Esophagus mucosa (tissue), 1 donor: ENCODE data around the gene SPTBN1. TPM values are rescaled to one million over a fixed set of nuclear protein-coding genes. Genes with fewer than 3 reads are reported as not detected.
"Not testable (repeated sequence)": the region's sequence is repeated elsewhere in the genome, so short reads cannot be mapped to it uniquely, and the experiment has no call there.

Experiments used
- ATAC-seq: fragments of 200-7000 bp; cut with Tn5 transposase; one replicate; pipeline ENCODE4 v1.9.1; 2020
- total RNA-seq: library from RNA; stranded (reverse); gene quantifications from one replicate; pipeline ENCODE4 v1.2.4, GENCODE V29; 2023
- donor health status: DM: yes; HTN: yes; CAD: no.

SPTBN1 gene
- total RNA-seq, 1 donor from 2014 or later: 77.2 TPM

DNA sequence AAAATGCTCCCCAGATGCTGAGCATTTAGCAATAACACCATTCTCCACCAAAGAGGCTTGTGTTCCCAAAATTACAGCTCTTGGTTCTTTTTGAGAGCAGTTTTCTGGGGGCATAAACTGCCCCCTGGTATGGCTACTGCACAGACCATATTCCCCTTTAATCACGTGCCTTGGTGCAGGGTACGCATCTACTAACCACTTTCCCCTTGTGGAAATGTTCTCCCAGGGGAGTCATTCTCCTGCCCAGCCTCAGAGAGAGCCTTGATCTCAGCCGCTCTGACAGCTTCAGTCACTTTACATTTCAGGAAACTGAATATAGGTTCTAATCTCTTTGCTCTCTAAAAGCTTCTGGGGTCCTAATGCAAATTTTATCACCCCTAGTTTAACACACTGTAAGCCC is 222.6 kb downstream of the SPTBN1 start:
- no peak for ATAC-seq

DNA sequence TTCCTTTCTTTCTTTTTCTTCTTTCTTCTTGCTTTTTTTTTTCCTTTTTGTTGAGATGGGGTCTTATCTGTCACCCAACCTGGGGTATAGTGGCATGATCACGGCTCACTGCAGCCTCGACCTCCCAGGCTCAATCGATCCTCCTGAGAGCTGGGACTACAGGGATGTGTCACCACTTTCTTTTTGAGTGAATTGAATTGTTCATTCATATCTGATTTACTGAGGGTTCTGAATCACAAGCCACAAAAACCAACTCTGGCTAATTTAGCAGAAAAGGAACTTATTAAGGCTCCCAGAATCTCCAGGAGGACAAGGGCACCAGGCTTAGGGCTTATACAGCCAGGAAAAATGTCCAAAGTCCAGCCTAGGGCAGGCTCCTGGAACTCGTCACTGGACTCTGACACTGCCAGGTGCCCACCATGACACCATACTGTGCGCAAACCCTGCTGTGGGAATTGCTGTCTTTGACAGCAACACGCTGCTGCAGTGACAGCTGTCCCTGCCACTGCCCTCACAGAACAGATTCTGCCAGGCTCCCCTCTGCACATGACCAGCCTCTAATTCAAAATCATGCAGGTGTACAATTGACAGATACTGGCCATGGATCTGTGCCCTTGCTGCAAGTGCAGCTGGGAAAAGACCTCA is 224.4 kb downstream of the SPTBN1 start:
- ATAC-seq: no peak

DNA sequence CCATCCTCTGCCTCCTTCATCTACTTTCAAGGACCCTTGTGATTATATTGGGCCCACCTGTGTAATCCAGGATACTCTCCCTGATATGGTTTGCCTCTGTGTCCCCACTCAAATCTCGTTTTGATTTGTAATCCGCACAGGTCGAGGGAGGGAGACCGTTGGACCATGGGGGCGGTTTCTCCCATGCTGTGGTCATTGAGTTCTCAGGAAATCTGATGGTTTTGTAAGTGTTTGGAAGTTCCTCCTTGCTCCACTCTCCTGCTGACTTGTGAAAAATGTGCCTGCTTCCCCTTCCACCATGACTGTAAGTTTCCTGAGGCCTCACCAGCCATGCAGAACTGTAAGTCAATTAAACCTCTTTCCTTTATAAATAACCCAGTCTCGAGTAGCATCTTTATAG is 225.3 kb downstream of the SPTBN1 start:
- no peak for ATAC-seq

DNA sequence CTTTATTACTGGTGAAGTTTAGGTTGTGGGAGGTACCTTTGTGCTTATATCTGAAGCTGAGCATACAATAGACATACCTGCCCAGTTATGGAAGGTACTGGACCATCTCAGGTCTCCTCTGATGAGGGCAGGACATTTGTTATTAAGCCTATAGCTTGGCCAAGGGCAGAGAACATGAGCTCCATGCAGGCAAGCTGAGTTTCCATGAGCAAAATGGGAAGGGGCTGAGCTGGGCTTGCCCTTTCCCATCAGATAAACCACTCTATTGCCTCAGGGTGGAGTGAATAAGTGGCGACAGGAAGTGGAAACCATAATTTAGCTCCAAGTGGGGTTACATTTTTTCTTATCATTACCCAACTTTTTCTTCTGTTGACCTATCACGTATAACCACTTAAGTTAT is 227.5 kb downstream of the SPTBN1 start:
- no peak for ATAC-seq

DNA sequence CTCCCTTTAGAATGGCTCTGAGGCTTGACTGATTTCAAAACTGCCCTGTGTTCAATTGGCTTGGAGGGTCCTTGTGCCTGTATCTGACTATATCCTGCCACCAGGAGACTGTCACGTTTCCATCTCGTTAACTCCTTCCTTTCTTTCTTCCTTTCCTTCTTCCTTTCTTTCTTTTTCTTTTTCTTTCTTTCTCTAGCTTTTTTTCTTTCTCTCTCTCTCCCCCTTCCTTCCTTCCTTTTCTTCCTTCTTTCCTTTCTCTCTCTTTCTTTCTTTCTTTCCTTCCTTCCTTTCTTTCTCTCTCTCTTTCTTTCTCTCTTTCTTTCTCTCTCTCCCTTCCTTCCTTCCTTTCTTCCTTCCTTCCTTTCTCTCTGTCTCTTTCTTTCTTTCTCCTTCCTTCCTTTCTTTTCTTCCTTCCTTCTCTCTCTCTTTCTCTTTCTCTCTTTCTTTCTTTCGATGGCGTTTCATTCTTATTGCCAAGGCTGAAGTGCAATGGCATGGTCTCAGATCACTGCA is 229.2 kb downstream of the SPTBN1 start:
- no peak for ATAC-seq

DNA sequence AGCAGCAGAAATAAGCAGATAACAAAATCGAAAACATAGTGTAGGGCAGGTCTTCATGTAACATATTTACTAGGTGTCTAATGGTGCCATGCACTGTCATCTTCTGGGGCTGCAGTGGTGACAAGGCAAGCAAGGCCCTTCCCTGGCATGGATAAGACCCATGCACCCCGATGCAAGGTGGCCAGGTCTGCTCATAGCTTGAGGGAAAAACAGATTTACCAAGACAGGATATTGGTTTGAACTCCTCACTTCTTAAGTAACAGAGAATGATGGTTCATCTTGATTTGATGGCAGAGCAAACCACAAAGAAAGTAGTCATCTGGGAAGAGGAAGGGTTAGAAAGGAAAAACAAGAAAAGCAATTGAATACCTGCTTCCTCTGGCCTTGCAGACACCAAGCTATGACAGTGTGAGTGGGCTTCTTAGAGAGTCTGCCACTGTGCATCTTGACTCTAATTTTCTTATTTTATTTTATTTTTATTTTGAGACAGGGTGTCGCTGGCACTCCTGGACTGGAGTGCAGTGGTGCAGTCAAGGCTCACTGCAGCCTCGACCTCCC is 231.5 kb downstream of the SPTBN1 start:
- no peak for ATAC-seq

DNA sequence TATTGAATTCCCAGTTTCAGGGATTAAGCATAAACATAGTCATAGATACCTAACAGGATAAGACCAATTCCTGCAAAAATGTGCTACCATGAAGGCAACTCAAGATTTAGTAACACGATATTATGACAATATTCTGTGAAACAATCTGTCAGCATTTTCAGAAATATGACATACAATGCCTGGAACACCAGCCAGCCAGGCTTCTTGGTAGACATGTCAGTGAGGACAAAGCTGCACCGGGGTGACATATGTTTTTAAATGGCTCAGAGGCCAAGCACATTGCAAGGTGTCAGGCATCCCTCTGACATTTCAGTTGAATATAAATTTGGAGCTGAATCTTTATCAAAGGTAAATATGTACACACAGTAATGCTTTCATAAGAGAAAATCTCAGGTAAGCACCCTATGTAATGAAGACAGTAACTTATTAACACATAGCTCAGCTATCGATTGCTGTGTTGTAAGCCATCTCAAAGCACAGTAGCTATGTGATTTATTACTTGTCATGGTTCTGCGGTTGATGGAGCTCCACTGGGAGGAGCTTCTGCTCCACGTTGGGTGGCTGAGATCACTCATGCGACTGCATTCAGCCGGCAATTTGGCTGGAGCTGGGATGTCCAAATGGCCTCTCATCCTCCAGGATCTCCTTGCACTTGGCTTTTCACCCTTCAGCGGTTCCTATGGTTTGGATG is 235.5 kb downstream of the SPTBN1 start:
- no peak for ATAC-seq

DNA sequence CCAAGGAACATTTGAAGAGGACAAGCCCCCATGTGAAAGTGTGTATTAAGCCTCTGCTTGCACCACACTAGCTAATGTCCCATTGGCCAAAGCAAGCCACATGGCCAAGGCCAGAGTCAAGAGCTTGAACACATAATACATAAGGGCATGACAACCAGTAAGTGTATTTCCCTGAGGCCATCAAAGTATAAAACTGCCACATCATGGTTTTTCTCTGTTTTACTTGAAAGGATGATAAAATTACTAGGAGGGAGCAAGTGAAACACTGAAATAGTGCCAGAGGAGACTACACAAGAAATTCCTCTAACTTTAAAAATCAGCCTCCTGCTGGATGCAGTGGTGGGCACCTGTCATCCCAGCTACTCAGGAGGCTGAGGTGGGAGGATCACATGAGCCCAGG is 236.4 kb downstream of the SPTBN1 start:
- no peak for ATAC-seq

DNA sequence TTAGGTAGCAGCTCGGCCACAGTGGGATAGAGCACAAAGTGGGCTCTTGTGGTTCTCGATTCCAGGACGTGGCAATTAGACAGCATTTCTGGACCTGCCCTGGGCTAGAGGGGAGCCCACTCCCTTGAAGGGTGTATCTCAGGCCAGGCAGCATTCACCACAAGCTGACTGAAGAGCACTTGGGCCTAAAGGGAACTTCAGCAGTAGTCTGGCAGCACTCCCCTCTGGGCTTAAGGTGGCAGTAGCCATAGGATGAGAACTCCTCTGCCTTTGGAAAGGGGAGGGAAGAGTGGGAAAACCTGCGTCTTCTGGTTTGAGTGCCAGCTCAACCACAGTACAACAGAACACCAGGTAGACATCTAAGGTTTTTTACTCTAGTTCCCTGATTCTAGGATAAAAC is 239.3 kb downstream of the SPTBN1 start:
- ATAC-seq: no peak

DNA sequence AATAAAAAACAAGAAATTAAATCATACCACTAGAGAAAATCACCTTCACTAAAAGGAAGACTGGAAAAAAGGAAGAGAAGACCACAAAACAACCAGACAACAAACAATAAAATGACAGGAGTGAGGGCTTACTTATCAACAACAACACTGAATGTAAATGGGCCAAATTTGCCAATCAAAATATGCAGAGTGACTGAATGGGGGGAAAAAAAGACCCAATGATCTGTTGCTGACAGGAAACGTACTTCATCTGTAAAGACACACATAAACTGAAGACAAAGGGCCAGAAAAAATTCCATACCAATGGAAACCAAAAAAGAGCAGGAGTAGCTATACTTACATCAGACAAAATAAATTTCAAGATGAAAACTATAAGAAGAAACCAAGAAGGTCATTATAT is 241.8 kb downstream of the SPTBN1 start:
- ATAC-seq: no peak

DNA sequence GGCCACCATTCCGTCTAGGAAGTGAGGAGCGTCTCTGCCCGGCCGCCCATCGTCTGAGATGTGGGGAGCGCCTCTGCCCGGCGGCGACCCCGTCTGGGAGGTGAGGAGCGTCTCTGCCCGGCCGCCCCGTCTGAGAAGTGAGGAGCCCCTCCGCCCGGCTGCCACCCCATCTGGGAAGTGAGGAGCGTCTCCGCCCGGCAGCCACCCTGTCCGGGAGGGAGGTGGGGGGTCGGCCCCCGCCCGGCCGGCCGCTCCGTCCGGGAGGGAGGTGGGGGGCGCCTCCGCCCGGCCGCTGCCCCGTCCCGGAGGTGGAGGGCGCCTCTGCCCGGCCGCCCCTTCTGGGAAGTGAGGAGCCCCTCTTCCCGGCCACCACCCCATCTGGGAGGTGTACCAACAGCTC is 242.8 kb downstream of the SPTBN1 start:
- ATAC-seq: not testable (repeated sequence)

DNA sequence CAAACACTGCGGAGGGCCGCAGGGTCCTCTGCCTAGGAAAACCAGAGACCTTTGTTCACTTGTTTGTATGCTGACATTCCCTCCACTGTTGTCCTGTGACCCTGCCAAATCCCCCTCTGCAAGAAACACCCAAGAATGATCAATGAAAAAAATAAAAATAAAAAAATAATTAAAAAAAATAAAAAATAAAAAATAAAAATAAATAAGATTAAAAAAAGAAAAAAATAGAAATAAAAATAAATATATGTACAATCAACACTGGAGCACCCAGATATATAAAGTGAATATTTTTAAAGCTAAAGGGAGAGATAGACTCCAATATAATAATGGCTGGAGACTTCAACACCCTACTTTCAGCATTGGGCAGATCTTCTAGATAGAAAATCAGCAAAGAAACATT is 243.5 kb downstream of the SPTBN1 start:
- no peak for ATAC-seq

DNA sequence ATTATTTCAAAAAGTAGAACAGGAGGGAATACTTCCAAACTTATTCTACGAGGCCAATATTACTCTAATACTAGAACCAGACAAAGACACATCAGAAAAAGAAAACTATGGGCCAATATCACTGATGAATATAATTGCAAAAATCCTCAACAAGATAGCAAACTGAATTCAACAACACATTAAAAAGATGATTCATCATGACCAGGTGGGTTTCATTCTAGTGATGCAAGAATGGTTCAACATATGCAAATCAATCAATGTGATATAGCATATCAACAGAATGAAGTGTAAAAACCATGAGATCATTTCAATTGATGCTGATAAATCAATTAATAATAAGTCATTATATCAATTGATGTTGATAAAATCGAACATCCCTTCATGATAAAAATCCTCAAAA is 244.9 kb downstream of the SPTBN1 start:
- ATAC-seq: no peak

DNA sequence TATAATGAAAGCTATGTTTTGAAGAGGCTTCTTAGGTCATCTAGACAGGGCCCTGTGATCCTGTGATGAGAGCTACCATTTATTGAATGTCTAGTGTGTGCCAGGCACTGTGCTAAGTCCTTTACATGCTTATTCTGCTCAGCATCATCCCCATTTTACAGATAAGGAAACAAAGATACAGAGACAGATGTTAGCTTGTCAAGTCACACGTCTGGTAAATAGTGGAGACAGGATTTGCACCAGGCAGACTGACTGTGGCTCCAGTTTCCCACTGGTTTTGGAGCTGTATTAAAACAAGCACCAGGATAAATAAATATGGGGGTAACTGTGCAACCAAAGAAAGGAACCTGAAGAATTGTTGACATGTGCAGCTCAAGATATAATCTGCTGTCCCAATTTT is 248.1 kb downstream of the SPTBN1 start:
- ATAC-seq: no peak

DNA sequence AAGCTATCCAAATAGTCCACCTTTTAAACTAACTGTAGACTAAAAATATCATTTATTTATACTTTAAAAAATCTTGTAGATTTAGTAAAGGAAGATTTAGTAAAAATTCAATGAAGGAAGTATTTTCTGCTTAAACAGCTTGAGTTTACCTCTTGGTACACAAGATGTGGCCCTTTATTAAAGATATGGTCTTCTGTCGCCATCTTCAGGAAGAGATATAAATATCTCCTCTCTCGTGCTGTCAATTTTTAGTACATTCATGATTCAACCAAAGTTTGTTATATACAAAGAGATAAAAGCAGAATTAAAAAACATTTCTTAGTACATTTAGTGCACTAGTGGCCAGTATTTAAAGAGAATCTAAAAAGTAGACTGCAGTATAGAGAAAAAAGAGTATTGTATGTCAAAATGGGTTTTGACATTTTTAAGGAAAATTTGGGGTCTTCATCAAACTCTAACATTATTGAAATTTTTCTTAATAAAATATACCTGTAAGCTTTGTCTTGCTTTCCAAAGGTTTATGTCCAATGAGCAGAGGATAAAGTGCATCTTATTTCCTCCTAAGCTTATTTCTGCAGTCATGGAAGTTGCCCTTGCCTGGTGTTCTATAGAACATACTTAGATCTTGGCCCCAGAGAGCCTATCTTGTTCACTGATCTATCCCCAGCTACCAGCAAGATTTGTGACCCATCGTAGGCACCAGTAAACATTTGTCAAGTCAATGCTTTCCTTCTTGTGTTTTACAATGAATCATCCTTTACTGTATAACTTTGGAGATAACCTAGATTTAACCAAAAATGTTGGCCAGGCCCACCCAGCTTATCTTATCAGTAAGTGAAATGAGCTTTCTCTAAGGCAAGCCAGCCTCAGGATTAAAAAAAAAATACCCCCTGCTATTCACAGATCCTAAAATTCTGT is 248.8 kb downstream of the SPTBN1 start:
- ATAC-seq: peak; percentile 58

DNA sequence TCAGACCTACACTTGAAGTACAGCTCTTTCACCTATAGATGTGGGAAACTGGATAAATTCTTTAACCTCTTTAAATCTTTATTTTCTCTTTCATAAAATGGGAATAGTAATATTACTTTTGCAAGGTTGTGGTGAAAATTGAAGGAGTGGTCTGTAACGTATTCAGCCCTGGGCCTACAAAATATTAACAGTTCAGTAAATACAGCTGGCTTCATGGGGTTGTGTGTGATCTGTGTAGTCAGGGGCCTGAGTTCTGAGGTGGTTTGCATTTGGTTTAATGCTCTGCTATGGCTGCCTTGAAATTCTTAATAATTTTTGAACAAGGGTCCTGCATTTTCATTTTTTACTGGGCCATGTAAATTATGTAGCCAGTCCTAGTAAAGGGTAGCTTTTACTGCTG is 250.5 kb downstream of the SPTBN1 start:
- no peak for ATAC-seq

DNA sequence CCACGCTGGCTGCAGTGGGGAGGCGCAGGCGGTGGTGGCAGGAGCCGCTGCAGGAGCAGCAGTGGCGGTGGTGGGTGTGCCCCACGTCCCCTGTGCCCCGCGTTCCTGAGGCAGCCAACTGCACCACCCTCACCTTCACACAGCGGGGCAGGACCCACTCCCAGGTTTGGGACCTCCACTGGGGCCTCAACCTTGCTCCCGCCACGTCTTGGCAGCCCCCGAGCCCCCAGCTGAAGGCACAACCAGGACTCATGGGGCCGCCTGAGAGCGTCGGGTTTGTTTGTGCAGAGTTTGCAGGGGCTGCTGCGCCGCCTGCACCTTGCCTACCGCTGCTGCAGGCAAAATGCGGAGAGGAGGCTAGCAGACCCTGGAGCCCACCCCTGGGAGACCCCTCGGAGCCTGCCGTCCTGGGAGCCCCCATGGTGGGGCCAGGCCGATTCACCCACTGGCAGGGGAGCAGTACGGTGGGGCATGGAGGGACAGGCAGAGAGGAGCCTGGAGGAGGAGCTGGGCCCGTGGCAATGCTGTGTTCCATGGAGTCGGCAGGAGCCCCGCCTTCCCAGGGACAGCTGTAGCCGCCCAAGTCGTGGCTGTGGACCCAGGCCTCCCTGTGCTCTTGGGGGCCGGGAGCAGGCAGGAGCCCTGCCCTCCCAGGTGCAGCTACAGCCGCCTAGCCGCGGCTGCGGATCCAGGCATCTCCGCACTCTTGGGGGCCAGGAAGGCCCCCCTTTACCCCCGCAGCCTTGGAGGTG is 252.6 kb downstream of the SPTBN1 start:
- ATAC-seq: peak; percentile 76

DNA sequence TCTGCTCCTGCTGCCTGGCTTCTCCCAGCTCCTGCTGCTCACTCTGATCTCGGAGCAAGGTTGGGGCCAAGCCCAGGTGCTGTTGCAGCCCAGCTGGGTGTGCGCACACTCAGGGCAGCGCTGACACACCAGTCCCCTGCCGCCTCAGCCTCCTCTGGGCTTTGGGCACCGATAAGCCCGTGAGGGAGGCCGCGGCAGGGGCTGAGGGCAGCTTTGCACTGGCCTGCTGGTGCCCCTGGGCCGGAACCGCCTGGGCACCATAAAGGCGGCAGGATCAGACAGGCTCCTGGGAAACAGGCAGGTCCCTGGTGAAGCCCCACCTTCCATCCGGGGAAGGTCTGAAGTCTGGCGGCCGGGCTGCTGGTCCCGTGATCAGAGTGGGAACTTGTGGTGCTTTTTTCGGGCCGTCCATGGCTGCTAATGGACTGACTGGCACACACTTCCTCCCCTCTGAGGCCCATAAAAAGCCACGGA is 253.2 kb downstream of the SPTBN1 start:
- peak; percentile 86 for ATAC-seq

DNA sequence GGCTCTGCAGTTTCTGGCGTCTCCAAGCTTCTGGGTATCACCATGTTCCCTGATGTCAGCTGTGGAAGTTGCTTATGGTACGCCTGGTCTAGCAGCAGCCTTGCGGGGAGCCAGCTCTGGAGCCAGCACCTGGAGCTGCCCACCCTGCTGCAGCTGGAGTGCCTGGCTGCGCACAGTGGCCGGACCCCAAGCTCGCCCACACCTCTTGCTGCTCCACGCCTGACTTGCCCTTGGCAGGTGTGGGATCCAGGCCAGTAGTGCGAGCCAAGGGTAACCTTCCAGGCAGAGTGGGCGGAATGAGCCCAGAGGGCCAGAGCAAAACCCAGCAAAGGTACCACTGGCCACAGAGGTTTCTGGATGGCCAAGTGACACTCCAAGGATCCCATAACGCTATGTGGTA is 254.1 kb downstream of the SPTBN1 start:
- no peak for ATAC-seq

DNA sequence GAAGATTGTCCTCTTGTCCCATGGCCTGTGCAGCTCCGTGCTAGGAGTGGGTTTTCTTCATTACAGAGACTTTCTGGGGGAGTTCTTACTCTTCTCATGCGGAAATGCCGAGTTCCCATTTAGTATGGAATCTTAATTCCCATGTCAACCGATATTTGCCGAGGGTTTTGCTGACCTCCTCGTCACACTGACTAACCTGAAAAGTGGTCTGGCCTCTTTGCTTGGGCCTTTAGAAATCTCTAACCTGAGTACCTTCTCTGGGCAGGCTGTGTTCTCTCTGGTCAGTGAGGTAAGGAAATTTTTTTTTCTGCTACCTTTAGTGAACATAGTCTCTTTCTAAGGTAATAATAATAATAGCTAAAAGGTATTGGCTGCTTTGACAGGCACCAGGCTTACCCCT is 256.4 kb downstream of the SPTBN1 start:
- no peak for ATAC-seq

DNA sequence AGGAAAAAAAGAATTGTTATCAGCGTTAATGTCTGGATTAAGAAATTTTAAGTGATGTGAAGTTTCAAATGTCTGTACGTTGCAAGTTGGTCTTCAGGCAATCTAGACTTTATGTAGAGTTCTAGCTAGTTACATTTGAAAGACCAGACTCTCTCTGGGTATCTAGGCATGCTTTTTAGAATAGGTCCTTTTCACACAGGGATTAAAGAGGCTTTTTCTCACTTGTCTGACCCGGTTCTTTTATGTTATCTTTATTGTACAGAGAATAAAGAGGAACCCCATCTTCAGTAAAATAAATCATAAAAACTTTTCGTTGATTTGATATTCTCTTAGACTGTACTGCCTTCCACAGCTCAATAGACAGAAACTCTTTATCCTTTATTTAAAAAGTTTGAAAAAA is 258.9 kb downstream of the SPTBN1 start:
- ATAC-seq: no peak

DNA sequence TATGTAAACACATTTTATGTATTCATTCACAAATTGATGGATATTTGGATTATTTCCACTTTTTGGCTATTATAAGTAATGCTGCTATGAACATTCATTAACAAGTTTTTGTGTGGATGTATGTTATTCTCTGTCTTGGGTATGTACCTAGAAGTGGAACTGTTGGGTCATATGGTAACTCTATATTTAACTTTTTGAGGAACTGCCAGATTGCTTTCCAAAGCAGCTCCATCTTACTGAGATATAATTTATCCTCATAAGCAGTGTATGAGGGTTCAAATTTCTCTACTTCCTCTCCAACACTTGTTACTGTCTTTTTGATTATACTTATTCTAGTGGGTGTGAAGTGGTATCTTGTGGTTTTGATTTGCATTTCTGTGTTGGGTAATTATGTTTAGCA is 260.2 kb downstream of the SPTBN1 start:
- ATAC-seq: no peak
